Stimulated activated CD8-positive, alpha-beta memory T cell treated with anti-CD3 and anti-CD28 coated beads, Interleukin-4, amount 100 ng/mL, for 48 hours (primary cell): ENCODE results near the gene GOLGA8K.
A peak's percentile ranks its signal among the peaks of the same experiment; 100 is the strongest.
"Not testable (repeated sequence)": the region's sequence is repeated elsewhere in the genome, so short reads cannot be mapped to it uniquely, and the experiment has no call there.

Experiments used
- DNase-seq: peaks from one replicate; pipeline ENCODE4 v3.0.0-alpha.2; 2020

The GOLGA8K gene

GRCh38 chr15:32403192-32403591, at the start of gene GOLGA8K:
Gene GOLGA8K (minus strand): TSS chr15:32403292. CDS start chr15:32403194, 98 bp downstream.
- not testable (repeated sequence) for DNase-seq

DNA sequence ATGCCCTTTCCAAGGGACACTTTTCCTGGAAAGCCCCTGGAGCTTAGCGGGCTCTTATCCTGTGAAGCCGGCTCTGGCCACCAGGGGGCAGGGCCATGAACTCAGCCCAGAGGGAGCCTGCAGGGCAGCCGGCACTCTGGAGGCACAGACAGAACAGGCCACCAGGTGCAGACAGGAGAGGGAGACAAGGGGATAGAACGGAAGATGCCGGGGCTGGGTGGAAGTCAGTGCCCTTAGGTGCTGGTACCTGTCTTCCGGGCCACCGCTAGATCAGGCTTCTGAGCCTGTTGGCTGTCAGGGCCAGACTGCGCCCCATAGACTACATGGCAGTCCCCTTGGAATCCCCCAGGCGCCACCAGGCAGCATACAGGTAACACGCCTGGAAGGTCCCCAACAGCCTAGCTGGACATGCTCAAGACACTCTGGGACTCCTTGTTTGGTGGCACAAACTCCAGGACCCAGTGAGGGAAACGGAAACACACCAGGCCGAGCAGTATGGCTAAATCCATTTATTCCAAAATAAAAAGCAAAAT, 37.4 kb upstream of the GOLGA8K start:
- not testable (repeated sequence) for DNase-seq

GRCh38 chr15:32434102-32434963, 31.2 kb upstream of the GOLGA8K start:
- not testable (repeated sequence) for DNase-seq

DNA sequence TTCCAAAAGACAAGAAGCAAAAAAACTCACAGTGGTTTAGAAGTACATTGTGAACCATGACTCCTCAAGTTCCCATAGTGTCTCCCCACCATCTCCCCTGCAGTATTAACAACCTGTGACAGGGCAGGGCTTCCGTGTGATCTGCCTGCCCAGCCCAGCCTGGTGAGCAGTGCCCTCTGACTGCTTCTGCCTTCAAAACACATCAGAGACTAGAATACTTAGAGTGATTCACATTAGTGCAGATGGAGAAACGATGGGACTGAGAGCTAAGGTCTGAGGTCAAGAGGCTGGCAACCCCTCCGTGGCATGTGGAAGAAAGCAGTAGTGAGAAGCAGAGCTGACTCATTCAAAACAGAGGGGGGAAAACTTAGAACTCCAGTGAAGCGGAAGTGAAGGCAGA, 24.5 kb upstream of the GOLGA8K start:
- DNase-seq = not testable (repeated sequence)

DNA sequence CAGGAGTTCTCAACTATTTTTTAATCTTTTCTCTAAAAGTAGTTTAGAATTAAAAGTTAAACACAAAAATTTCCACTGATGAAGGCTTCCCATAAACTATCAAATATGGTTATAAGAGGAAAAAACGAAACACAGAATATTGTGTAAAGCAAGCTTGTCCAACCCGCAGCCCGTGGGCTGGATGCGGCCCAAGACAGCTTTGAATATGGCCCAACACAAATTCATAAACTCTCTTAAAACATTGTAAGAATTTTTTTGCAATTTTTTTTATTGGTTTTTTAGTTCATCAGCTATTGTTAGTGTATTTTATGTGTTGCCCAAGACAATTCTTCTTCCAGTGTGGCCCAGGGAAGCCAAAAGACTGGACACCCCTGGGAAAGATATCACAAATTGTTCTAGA, 23.4 kb upstream of the GOLGA8K start:
- DNase-seq = not testable (repeated sequence)

GRCh38 chr15:32407903-32408302, 4.8 kb upstream of the GOLGA8K start:
- DNase-seq = not testable (repeated sequence)

GRCh38 chr15:32396522-32396921, 6.6 kb downstream of the GOLGA8K start:
- DNase-seq = not testable (repeated sequence)

DNA sequence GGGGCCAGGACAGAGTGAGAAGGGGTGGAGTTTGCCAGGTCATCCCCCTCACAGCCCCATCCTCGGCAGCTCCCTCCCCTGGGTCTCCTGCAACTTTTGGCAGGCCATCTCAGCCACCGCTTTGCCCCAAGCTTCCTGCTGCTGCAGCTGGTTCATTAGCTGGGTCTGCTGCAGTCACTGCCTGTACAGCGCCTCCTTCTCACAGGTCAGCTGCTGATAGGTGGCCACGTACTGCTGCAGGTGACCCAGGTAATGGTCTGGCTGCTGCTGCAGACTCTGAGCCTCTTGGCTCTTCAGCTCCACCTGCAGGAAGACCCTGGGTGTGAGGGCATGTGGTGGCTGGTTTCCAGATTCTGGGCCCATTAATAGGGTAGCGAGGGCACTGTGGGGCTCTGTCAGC, 8.3 kb downstream of the GOLGA8K start:
- DNase-seq = not testable (repeated sequence)

DNA sequence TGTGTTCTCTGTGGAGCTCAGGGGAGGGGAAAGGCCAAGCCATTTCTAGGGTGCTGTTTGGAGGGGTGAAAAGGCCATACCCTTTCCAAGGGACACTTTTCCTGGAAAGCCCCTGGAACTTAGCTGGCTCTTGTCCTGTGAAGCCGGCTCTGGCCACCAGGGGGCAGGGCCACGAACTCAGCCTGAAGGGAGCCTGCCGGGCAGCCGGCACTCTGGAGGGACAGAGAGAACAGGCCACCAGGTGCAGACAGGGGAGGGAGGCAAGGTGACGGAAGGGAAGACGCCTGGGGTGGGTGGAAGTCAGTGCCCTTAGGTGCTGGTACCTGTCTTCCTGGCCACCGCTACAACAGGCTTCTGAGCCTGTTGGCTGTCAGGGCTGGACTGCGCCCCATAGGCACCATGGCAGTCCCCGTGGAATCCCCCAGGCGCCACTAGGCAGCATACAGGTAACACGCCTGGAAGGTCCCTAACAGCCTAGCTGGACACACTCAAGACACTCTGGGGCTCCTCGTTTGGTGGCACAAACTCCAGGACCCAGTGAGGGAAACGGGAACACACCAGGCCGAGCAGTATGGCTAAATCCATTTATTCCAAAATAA, 14.9 kb downstream of the GOLGA8K start:
- not testable (repeated sequence) for DNase-seq

- not testable (repeated sequence) for DNase-seq
Measured at GRCh38 chr15:32385823-32386495, 17.1 kb downstream of the GOLGA8K start.

GRCh38 chr15:32374185-32374584, 28.9 kb downstream of the GOLGA8K start:
- not testable (repeated sequence) for DNase-seq

- not testable (repeated sequence) for DNase-seq
Measured at GRCh38 chr15:32373707-32374106, 29.4 kb downstream of the GOLGA8K start.

DNA sequence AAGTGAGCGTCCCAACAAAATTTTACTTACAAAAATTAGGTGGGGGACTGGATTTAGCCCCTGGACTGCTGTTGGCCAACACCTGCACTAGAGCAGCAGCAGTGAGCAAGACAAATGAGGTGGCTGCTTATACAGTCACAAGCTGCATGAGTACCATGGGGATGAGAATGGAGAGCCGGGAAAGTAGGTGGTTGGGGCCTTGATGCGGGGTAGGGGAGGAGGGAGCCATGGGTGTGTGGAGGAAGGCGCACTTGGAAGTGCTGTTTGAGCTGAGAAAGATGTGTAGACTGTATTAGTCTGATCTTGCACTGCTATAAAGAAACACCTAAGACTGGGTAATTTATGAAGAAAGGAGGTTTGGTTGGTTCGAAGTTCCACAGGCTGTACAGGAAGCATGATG, 31.0 kb downstream of the GOLGA8K start:
- DNase-seq = not testable (repeated sequence)

GRCh38 chr15:32370526-32370925, 32.6 kb downstream of the GOLGA8K start:
- not testable (repeated sequence) for DNase-seq

DNA sequence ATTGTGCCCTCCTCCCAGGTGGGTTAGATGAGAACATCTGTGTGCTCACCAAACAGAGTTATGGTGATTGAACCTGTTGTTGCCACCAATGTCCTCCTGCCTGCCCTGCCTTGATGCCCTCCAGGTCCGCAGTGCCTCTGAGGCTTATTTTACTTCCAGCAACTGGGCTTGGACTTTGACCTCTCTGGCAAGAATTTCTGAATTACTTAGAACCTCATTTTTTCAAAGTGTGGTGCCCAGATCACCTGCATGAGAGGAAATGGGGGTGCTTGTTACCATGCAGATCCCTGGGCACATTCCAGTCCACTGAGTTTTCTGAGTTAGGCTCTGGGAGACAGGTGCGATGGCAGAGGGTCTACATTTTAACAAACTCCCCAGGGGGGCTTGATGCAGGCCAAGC, 33.0 kb downstream of the GOLGA8K start:
- DNase-seq = not testable (repeated sequence)

DNA sequence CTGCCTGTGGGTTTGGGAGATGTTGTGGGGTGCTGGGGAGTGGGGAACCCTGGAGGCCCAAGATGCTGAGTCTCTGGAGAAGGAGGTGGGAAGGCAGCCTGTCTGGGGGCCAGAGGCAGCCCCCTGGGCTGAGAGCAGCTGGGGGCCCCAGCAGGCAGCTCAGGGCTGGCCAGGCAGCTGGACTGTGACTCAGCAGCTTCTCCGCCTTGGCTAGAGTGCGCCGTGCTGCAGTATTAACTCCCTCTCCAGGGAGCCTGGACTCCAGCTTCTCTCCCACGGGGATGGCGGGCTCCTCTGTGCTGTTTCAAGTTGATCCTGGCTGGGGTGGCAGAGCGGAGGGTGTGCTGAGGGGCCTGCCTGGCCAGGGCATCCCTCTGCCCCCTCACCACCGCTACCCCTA, 36.6 kb downstream of the GOLGA8K start:
- not testable (repeated sequence) for DNase-seq

GRCh38 chr15:32365955-32366354, 37.1 kb downstream of the GOLGA8K start:
- DNase-seq = not testable (repeated sequence)

- peak; percentile 81 for DNase-seq
Measured at GRCh38 chr15:32364944-32365343, 38.1 kb downstream of the GOLGA8K start.

DNA sequence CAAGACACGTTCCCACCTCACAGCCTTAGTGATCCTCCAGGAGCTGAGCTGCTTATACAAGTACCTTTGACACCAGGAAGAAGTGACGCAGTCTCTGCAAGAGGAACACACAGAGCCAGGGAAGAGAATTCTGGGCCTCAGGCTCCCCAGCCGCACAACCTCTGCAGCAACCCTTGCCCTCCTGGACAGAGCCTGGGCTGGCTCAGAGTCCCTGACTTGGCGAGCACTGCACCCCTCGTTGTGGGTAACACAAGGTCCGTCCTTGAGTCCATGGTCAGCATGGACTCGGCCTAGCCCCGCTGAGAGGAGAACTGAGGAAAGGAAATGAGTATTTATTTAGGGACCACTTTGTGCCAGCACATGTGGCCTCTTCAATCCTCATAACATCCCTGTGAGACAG, 39.6 kb downstream of the GOLGA8K start:
- not testable (repeated sequence) for DNase-seq

GRCh38 chr15:32361662-32362061, 41.4 kb downstream of the GOLGA8K start:
- not testable (repeated sequence) for DNase-seq

DNA sequence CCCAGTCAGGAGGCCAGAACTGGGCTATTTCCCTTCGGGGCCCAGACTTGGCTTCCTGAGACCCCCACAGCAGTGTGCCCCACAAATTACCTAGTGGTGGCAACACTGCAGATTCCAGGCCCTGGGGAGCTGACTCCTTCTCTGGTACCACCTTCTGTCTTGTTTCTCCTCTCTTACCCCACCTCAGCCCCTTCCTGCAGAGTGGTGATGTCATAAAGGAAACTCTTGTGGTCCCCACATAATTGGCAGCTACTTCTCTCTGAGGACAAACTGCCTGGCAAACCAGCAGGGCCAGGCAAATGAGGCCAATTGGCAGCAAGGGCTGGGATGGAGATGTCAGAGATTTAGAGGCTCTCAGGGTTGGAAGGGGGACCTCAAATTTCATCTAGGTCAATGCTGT, 44.6 kb downstream of the GOLGA8K start:
- not testable (repeated sequence) for DNase-seq

DNA sequence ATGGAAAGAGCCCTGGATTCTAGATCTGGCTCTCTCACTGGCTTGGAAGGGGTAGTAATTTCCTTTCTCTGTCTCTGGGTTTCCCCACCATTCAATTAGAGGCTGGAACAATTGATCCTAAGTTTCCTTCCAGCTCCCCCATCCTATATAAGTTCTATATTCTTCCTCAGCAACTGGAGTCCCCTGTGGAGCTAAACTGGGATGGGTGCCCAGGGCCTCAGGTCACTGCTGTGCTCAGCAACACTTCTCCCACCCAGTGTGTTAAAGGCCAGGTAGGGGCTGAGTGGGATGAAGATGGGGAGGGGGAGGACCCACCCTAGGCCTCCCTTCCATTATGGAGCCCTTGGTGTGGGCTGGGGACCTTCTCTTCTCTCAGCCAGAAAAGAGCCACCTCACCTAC, 46.2 kb downstream of the GOLGA8K start:
- DNase-seq = not testable (repeated sequence)

DNA sequence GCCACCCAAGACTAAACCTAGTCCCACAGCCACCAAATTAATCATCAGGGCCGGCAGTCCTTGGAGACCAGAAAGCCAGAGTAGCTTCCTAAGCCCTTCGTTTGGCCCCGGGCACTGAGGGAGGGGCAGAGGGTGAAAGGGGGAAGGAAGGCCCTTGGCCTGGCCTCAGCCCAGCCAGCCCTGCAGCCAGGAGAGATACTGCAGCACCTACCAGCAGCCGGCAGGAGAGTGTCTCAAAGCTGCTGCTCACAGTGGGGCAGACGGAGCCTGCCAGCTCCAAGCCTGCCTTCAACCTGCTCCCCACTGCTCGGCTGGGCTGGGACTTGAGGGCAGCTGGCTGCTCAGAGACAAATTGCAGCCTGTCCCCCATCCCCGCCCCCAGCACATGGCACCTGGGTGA, 50.3 kb downstream of the GOLGA8K start:
- DNase-seq = not testable (repeated sequence)
